NCI-H748 treated with DMSO at 0.1 percent for 48 hours (cell line): ENCODE results near the gene FNBP1L.
"Not testable (repeated sequence)": the region's sequence is repeated elsewhere in the genome, so short reads cannot be mapped to it uniquely, and the experiment has no call there.

Experiments
- DNase-seq: peaks from one replicate; lab custom pipeline; 2025; lab: John Stamatoyannopoulos, UW

Gene FNBP1L

GRCh38 chr1:93532780-93533378 is 85.0 kb downstream of the FNBP1L start:
- no peak for DNase-seq

GRCh38 chr1:93533677-93534076 is 85.8 kb downstream of the FNBP1L start:
- DNase-seq: no peak

GRCh38 chr1:93537396-93537795 is 89.5 kb downstream of the FNBP1L start:
- DNase-seq: no peak

- no peak for DNase-seq
Observed at GRCh38 chr1:93537924-93538323, 90.0 kb downstream of the FNBP1L start.

GRCh38 chr1:93541045-93541444 is 93.1 kb downstream of the FNBP1L start:
- DNase-seq: no peak

GRCh38 chr1:93542398-93542797 is 94.5 kb downstream of the FNBP1L start:
- DNase-seq: no peak

GRCh38 chr1:93546162-93546863 is 98.4 kb downstream of the FNBP1L start:
- DNase-seq: no peak

- DNase-seq: no peak
Observed at GRCh38 chr1:93549131-93549530, 101.2 kb downstream of the FNBP1L start.

GRCh38 chr1:93549811-93550210 is 101.9 kb downstream of the FNBP1L start:
- DNase-seq: no peak

- no peak for DNase-seq
Observed at GRCh38 chr1:93552741-93553455, 105.0 kb downstream of the FNBP1L start.

- DNase-seq: not testable (repeated sequence)
Observed at GRCh38 chr1:93553886-93554490, 106.1 kb downstream of the FNBP1L start.

GRCh38 chr1:93554883-93555872 is 107.3 kb downstream of the FNBP1L start:
- DNase-seq: no peak

- no peak for DNase-seq
Observed at GRCh38 chr1:93556291-93556690, 108.4 kb downstream of the FNBP1L start.

GRCh38 chr1:93559045-93559444 is 111.1 kb downstream of the FNBP1L start:
- DNase-seq: no peak

- DNase-seq: no peak
Observed at GRCh38 chr1:93559695-93560094, 111.8 kb downstream of the FNBP1L start.

- no peak for DNase-seq
Observed at GRCh38 chr1:93565496-93566206, 117.7 kb downstream of the FNBP1L start.

- DNase-seq: no peak
Observed at GRCh38 chr1:93566227-93566626, 118.3 kb downstream of the FNBP1L start.

- no peak for DNase-seq
Observed at GRCh38 chr1:93567255-93567918, 119.5 kb downstream of the FNBP1L start.

- DNase-seq: no peak
Observed at GRCh38 chr1:93569489-93569888, 121.6 kb downstream of the FNBP1L start.

GRCh38 chr1:93571623-93572310 is 123.8 kb downstream of the FNBP1L start:
- no peak for DNase-seq
